MM.1S (cell line): ENCODE data around the gene ZNF366.

Source experiments
- EZH2 ChIP-seq: fragments of 300-600 bp; sonication (generic); optimal IDR thresholded peaks from 2 replicates; pipeline ENCODE3; 2017; ENCODE audit warnings: low read depth, mild to moderate bottlenecking, antibody characterized with exemption, low read length, mixed read lengths
- EZH2phosphoT487 ChIP-seq: fragments of 300-600 bp; sonication (generic); IDR thresholded peaks from 2 replicates; pipeline ENCODE4 v1.6.1; 2018; ENCODE audit warnings: antibody characterized with exemption, low read length
- TF ChIP-seq, protein P1 (sequence below): fragments of 300-600 bp; sonication (generic); IDR thresholded peaks from 2 replicates; pipeline ENCODE4 v1.5.1; 2016; ENCODE audit warnings: antibody characterized with exemption, low read length, mixed read lengths

DNA sequence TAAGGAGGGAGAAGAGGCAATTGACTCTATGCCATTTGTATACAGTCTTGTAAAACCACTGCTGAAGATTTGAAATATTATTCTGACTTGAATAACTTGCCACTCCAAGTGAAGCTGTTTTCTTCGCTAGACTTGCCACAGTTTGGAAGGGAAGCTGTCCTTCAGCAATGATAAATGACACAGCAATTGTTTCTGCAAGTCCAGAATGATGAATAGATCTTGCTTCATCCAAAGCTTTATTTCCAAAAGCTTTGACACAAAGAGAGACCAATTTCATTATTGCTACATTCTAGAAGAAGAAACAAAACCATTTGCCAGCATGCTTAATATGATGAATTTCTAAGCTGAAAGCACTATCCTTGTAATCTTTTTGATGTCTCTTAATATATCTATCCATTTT is 73.7 kb downstream of the ZNF366 start:
- TF ChIP-seq, protein P1, sequence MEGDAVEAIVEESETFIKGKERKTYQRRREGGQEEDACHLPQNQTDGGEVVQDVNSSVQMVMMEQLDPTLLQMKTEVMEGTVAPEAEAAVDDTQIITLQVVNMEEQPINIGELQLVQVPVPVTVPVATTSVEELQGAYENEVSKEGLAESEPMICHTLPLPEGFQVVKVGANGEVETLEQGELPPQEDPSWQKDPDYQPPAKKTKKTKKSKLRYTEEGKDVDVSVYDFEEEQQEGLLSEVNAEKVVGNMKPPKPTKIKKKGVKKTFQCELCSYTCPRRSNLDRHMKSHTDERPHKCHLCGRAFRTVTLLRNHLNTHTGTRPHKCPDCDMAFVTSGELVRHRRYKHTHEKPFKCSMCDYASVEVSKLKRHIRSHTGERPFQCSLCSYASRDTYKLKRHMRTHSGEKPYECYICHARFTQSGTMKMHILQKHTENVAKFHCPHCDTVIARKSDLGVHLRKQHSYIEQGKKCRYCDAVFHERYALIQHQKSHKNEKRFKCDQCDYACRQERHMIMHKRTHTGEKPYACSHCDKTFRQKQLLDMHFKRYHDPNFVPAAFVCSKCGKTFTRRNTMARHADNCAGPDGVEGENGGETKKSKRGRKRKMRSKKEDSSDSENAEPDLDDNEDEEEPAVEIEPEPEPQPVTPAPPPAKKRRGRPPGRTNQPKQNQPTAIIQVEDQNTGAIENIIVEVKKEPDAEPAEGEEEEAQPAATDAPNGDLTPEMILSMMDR, result no peak
- TF ChIP-seq EZH2, result no peak
- no peak for TF ChIP-seq EZH2phosphoT487
